HG02938 (cell line): ENCODE results near the gene P2RY14.

Source experiments
- ATAC-seq: cut with Tn5 transposase; IDR thresholded peaks from one replicate; pipeline ENCODE4 v1.9.1; 2021; ENCODE audit warnings: mild to moderate bottlenecking, moderate library complexity; ENCODE audit not compliant: unreplicated experiment

Gene P2RY14

GRCh38 chr3:151278230-151278629 lies at the start of gene P2RY14:
P2RY14 (minus strand) TSS chr3:151278542; CDS start chr3:151214316, 64,226 bp downstream.
- ATAC-seq: no peak

- no peak for ATAC-seq
Observed at GRCh38 chr3:151327571-151328198, 49.3 kb upstream of the P2RY14 start.

GRCh38 chr3:151322511-151322910 lies 44.2 kb upstream of the P2RY14 start:
- no peak for ATAC-seq

- ATAC-seq: no peak
Observed at GRCh38 chr3:151321526-151321925, 43.2 kb upstream of the P2RY14 start.

DNA sequence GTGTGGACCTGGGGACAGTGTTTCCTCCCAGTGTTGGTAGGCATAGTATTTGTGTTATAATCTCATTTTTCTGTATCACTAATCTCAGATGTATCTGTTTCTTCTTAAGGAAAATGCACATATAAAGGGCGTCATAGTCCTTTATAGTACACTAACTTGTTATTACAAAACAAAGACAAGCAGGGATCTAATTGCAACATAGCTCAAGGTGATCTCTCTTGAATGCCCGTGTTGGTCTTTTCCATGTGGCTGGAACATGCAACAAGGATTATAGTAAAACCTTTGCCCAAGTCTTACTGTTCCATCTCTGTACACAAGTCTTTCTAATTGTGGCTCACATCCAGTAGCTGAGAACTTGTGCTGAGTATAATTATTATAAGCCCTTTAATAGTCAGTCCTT lies 41.8 kb upstream of the P2RY14 start:
- ATAC-seq: no peak

- ATAC-seq: no peak
Observed at GRCh38 chr3:151319628-151320027, 41.3 kb upstream of the P2RY14 start.

DNA sequence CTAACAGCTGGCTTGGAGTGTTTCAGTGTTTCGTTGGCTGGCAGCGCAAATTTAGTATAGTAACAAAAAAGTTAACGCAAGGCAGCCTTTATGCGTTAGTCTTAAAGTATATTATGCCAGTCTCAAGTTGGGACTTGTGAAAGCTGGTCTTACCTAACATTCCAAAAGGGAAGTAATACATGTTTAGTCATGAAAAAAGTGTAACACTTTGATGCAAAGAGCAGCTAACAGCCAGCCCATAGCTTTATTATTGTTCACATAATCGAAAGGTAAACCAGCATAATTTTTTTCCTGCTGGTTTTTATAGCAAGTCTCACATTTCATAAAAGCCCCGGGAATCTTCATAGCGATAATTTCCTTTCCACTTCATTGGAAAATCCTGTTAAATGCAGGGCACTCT lies 40.6 kb upstream of the P2RY14 start:
- no peak for ATAC-seq

- ATAC-seq: no peak
Observed at GRCh38 chr3:151318313-151318712, 40.0 kb upstream of the P2RY14 start.

DNA sequence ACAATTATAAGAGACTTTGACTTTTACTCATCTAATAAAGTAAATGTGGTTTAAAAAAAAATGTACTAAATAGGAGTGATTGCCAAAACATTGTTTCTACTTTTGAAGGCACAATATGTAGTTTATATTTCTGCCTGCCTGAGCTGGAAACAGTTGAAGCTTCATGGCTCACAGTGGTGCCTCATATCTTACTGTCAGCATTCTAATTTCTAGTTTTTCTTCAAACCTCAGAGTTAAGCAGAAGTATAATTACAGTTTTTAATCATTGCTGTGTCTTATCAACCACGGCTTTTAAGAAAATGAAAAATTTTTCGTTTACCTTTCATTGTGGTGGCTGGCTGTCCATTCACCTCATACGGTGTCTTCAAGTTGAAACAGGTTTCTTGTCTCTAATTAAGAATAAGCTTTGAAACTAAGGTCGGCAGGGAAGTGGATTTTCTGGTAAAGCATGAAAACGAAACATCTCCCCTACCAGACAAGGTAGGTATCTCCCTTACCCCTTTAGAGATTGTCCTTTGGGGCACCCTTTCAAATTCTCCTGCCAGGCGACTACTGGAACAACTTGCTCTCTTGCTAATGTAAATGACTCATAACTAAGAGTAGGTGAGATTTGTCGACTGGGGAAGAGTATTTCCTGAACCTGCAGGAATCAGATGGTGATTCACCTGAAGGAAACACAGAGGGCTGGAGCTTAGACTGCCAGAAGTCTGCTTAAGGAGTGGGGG lies 38.1 kb upstream of the P2RY14 start, which contains the start of gene GPR87:
TSS of gene GPR87 (minus strand) at position 554 of the 725 bp plus-strand sequence. CDS start 16,720 bp downstream, outside the sequence.
- ATAC-seq: peak; percentile 60

- no peak for ATAC-seq
Observed at GRCh38 chr3:151315846-151316245, 37.5 kb upstream of the P2RY14 start.

GRCh38 chr3:151315136-151315535 lies 36.8 kb upstream of the P2RY14 start:
- no peak for ATAC-seq

GRCh38 chr3:151314593-151314992 lies 36.3 kb upstream of the P2RY14 start:
- ATAC-seq: no peak

DNA sequence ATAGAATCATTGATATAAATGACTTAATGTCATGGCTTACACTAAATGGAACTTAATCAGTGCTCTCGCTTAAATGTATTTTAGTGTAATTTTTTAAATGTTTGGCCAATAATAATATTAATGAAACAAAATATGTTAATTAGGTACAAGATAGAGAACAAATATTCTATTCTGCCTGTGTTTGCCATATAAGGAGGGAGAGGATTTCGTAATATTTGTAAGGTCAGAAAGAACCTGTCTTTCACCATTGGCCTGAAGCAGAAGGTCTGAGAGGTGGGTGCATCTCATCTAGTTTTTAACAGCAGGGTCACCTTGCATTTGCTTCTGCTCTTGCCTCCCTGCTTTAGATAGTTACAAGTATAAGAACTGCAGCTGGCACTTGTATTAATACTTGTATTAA lies 35.8 kb upstream of the P2RY14 start:
- no peak for ATAC-seq

DNA sequence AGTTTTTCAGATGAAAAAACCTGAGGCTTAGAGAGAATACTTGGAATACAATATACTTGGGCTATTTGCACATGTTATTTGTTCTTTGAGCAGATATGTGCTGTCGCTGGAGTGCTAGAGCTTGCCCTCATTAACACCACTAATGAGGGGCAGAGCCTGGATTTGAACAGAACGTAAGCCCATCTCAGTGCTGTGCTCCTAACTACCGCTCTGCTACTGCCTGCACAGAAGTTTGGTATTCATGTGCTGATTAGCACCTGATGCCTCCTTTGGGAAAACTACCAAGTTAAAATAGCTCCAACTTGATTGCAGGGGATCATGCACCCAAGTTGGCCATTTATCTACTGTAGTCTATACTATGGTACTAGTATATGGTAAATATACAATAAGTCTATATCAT lies 34.6 kb upstream of the P2RY14 start:
- no peak for ATAC-seq

DNA sequence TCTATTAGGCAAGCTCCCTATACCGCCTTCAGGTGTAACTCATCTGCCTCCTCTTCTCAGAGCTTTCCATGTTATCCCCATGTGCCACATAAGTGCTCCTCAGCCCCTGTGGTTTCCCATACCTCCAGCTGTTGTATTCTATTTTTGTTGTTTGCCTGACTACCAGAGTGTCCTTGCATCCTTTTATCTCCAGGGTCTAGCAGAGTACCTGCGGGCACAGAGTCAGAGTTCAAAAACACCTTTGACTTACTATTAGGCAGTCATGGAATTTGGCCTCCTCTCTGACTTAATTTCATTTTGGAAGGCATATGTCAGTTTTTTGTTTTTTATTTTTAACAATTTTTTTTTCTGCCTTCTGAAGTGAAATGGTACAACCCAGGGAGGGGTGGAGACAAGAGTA lies 31.2 kb upstream of the P2RY14 start:
- ATAC-seq: no peak

GRCh38 chr3:151307583-151308488 lies 29.5 kb upstream of the P2RY14 start:
- ATAC-seq: no peak

- no peak for ATAC-seq
Observed at GRCh38 chr3:151307131-151307530, 28.8 kb upstream of the P2RY14 start.

GRCh38 chr3:151306168-151306810 lies 27.9 kb upstream of the P2RY14 start:
- ATAC-seq: no peak

- no peak for ATAC-seq
Observed at GRCh38 chr3:151305775-151306151, 27.4 kb upstream of the P2RY14 start.

DNA sequence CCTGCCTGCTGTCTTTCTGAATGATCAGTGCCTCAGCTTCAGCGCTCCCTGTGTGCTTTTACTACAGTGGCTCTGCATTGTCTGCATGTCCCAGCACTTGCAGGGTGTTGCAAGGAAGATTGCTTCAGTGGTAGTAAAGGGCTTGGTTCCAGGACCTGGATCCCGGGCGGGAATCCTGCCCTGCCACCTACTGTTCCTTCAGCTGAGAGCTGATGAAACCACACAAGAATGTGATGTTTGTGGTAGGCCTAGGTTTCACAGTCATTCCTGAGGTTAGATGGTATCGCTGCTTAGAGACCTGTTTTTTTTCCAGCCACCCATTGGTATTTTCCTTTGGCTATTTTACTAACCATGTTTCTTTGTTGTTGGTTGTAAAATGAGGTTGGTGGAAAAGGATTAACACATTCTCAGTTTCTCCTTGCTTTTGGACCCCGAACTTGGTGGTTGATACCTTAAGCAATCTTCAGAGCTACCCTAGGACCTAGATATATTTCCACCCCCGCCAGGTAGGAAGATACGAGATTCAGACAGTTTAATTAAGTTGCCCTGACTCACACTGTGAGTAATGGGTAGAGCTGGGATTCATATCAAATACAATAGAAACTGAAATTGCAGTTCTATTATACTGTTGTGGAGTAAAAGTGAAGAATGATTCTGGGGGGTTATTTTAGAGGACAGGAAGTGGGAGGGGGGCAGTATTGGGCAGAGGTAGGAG lies 26.9 kb upstream of the P2RY14 start:
- no peak for ATAC-seq
